Liver (tissue), 2 donors: Measurements from ENCODE around the gene EDN3.
"Not testable (repeated sequence)": the region's sequence is repeated elsewhere in the genome, so short reads cannot be mapped to it uniquely, and the experiment has no call there.

Experiments used
- SP1 ChIP-seq: IDR thresholded peaks from 2 replicates; pipeline ENCODE4 v1.6.1; 2018; ENCODE audit warnings: antibody characterized with exemption, mild to moderate bottlenecking
- TF ChIP-seq, protein P1 (sequence below): IDR thresholded peaks from 2 replicates; pipeline ENCODE4 v1.6.1; 2016; ENCODE audit warnings: antibody characterized with exemption
- donor health status: healthy.

DNA sequence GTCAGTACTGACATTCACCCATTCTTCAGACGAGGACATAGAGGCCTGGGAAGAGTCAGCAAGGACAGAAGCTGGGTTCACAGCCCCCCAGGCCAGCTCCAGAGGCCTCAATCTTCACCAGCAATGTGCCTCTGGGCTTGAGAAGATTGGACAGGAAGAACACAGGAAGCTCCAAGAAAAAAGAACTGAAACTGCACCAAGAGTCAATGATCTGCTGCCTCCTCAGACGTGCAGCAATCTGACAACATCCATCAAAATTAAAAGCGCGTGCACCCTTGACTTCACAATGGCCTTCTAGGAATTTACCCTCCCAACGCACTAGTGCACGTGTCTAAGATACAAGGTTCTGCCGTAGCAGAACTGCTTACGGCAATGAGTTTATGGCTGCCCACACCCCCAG lies 38.0 kb downstream of the EDN3 start:
- not testable (repeated sequence) for TF ChIP-seq SP1
- TF ChIP-seq, protein P1, sequence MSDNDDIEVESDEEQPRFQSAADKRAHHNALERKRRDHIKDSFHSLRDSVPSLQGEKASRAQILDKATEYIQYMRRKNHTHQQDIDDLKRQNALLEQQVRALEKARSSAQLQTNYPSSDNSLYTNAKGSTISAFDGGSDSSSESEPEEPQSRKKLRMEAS: not testable (repeated sequence)
